ENCODE measurements around the gene TFEC.
"Not testable (repeated sequence)": the region's sequence is repeated elsewhere in the genome, so short reads cannot be mapped to it uniquely, and the experiment has no call there.

Gene TFEC

GRCh38 chr7:115987486-115987885 is 43.1 kb downstream of the TFEC start:
- DNase-seq: no peak

- no peak for DNase-seq
These were observed 46.5 kb downstream of the TFEC start for GRCh38 chr7:115984105-115984504.

GRCh38 chr7:115980159-115980558 is 50.4 kb downstream of the TFEC start:
- DNase-seq: peak; percentile 1

GRCh38 chr7:115976651-115977050 is 53.9 kb downstream of the TFEC start:
- no peak for DNase-seq

- DNase-seq: no peak
These were observed 54.8 kb downstream of the TFEC start for GRCh38 chr7:115975766-115976165.

- no peak for DNase-seq
These were observed 57.2 kb downstream of the TFEC start for GRCh38 chr7:115973406-115973805.

GRCh38 chr7:115971506-115971905 is 59.1 kb downstream of the TFEC start:
- no peak for DNase-seq

- DNase-seq: no peak
These were observed 62.0 kb downstream of the TFEC start for GRCh38 chr7:115968596-115968995.

GRCh38 chr7:115968171-115968570 is 62.4 kb downstream of the TFEC start:
- no peak for DNase-seq

- no peak for DNase-seq
These were observed 64.6 kb downstream of the TFEC start for GRCh38 chr7:115965796-115966475.

- DNase-seq: no peak
These were observed 65.3 kb downstream of the TFEC start for GRCh38 chr7:115965236-115965635.

GRCh38 chr7:115964799-115965198 is 65.8 kb downstream of the TFEC start:
- no peak for DNase-seq

- DNase-seq: no peak
These were observed 68.2 kb downstream of the TFEC start for GRCh38 chr7:115962340-115962739.

- DNase-seq: no peak
These were observed 76.8 kb downstream of the TFEC start for GRCh38 chr7:115953592-115954255.

- DNase-seq: no peak
These were observed 77.7 kb downstream of the TFEC start for GRCh38 chr7:115952832-115953231.

GRCh38 chr7:115951547-115951946 is 79.0 kb downstream of the TFEC start:
- DNase-seq: no peak

GRCh38 chr7:115941703-115942268 is 88.8 kb downstream of the TFEC start:
- no peak for DNase-seq

- DNase-seq: no peak
These were observed 90.0 kb downstream of the TFEC start for GRCh38 chr7:115940460-115941060.

- no peak for DNase-seq
These were observed 92.6 kb downstream of the TFEC start for GRCh38 chr7:115937960-115938359.

GRCh38 chr7:115933471-115933870 is 97.1 kb downstream of the TFEC start:
- no peak for DNase-seq

GRCh38 chr7:115932880-115933279 is 97.7 kb downstream of the TFEC start:
- DNase-seq: no peak

- not testable (repeated sequence) for DNase-seq
These were observed 100.4 kb downstream of the TFEC start for GRCh38 chr7:115930184-115930583.

- DNase-seq: not testable (repeated sequence)
These were observed 100.8 kb downstream of the TFEC start for GRCh38 chr7:115929736-115930135.

- no peak for DNase-seq
These were observed 106.2 kb downstream of the TFEC start for GRCh38 chr7:115924411-115924810.
